CD4-positive, alpha-beta T cell treated with Interleukin-6 at 100 ng/mL for 8 hours (primary cell): Measurements from ENCODE around the gene SLC39A6.
"Not testable (repeated sequence)": the region's sequence is repeated elsewhere in the genome, so short reads cannot be mapped to it uniquely, and the experiment has no call there.

ENCODE experiments used
- DNase-seq: peaks from one replicate; pipeline ENCODE4 v3.0.0-alpha.2; 2020; ENCODE audit warnings: mixed read lengths, low spot score

SLC39A6 gene

GRCh38 chr18:36129300-36130038, at the start of gene SLC39A6, which contains the start of gene ELP2:
Gene SLC39A6, minus strand, starts transcription at chr18:36129340. Its CDS starts 2,333 bp downstream, at chr18:36127007.
Gene ELP2, plus strand, starts transcription at chr18:36129899. Its CDS starts 35 bp downstream, at chr18:36129934.
- peak; percentile 93 for DNase-seq

DNA sequence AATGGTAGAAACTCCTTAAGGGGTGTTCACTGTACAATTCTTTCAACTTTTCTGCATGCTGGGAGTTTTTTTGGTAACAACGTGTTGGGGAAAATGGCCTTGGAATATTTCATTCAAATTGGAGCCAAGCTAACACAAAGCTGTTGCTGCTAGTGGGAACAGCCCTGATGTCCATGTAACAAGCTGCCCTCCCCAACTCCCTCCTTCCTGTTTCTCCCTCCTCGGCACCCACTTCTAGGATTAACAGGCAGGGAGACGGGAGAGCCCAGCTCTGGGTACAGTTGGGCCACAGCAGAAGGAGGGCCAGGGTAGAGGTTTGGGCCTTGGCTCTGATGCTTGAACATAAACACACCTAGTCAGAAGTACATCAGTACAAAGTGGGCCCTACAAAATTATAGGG, 48.8 kb upstream of the SLC39A6 start:
- no peak for DNase-seq

DNA sequence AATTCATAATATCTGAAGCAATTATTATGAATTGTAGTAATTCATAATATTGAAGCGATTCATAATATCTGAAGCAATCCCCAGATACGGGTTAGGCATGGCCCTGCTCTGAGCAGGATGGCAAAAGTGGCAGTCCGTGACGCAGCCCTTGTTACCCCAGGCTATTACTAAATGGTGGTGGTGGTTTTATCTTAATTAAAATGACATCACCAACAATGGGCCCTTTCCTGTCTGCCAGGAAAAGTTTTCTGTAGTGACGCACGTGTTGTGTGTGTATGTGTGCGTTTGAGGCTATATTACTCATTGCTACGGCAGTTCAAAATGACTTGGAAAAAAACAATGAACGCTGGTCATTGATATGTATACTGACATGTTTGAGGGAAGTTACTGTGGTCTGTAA, 47.6 kb upstream of the SLC39A6 start:
- no peak for DNase-seq

DNA sequence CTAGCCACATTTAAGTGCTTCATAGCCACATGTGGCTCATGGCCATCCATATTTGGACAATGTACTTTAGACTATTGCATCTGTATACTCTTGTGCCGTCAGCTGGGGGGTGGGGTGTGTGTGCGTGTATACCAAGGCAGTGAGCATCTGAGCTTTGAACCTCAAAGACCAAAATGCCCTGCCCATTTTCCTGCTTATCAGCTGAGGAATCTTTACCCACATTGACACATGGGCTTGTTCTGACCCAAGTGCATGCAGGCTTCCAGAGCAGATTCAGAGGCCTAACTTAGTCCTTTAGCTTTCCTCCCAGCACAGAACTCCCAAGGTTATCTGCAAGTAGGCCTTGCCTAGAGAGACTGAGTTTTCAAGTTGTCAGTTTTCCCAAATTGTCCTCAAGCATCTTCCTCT, 47.0 kb upstream of the SLC39A6 start:
- DNase-seq: no peak

- no peak for DNase-seq
Measured at GRCh38 chr18:36175481-36175880, 46.3 kb upstream of the SLC39A6 start.

GRCh38 chr18:36169938-36170337, 40.8 kb upstream of the SLC39A6 start:
- no peak for DNase-seq

DNA sequence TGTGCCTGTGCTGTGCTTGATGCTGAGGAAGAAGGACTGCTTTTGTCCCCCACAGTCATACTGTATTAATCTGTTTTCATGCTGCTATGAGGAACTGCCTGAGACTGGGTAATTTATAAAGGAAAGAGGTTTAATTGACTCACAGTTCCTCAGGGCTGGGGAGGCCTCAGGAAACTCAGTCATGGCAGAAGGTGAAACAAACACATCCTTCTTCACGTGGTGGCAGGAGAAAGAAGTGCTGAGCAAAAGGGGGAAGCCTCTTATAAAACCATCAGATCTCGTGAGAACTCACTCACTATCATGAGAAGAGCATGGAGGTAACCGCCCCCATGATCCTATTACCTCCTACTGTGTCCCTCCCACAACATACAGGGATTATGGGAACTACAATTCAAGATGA, 39.2 kb upstream of the SLC39A6 start:
- DNase-seq: not testable (repeated sequence)

DNA sequence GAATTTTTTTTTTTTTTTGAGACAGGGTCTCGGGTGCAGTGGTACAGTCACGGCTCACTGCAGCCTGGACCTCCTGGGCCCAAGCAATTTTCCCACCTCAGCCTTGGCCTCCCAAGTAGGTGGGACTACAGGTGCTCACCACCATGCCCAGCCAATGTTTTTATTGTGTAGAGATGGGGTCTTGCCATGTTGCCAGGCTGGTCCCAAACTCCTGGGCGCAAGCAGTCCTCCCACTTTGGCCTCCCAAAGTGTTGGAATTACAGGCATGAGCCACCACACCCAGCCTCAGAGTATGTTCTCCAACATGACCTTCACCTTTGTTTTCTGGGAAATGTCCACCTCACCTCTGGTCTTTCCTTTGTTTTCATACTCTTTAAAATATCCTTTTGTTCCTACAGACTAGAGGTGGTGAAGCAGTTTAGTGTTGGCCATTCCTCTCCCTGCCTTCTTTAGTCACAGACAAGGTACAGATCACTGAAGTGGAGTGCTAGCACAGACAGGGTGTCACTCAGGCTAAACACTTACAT, 38.6 kb upstream of the SLC39A6 start:
- no peak for DNase-seq

DNA sequence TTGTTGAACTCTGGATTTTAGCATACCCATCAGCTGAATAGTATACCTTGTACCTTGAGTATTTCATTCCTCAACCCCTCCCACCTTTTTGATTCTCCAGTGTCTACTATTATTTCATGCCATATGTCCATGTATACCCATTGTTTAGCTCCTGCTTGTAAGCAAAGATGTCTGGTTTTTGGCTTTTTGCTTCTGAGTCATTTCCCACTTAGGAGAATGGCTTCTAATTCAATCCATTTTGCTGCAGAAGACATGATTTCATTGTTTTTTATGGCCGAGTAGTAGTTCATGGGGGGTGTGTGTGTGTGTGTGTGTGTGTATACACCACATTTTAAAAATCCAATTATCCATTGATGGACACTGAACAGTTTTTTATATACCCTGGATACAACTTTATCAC, 33.8 kb upstream of the SLC39A6 start:
- DNase-seq: no peak

DNA sequence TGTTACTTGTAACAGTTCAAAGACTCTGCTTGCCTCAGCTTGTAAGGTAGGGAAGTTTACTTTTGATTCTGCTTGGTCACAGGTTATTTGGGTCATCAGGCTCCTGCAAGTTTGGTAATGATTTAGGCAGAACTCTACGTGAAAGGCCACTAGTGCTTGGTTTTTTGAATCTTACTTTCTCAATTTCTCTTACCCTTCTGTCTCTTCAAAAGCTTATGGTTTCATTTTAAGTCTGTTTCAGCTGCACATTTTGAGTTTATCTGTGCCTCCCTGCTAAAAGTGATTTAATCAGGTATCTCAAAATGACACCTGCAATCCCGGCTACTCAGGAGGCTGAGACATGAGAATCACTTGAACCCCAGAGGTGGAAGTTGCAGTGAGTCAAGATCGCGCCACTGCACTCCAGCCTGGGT, 31.8 kb upstream of the SLC39A6 start:
- no peak for DNase-seq

- no peak for DNase-seq
Measured at GRCh38 chr18:36158266-36158867, 29.2 kb upstream of the SLC39A6 start.

- no peak for DNase-seq
Measured at GRCh38 chr18:36157441-36157840, 28.3 kb upstream of the SLC39A6 start.

DNA sequence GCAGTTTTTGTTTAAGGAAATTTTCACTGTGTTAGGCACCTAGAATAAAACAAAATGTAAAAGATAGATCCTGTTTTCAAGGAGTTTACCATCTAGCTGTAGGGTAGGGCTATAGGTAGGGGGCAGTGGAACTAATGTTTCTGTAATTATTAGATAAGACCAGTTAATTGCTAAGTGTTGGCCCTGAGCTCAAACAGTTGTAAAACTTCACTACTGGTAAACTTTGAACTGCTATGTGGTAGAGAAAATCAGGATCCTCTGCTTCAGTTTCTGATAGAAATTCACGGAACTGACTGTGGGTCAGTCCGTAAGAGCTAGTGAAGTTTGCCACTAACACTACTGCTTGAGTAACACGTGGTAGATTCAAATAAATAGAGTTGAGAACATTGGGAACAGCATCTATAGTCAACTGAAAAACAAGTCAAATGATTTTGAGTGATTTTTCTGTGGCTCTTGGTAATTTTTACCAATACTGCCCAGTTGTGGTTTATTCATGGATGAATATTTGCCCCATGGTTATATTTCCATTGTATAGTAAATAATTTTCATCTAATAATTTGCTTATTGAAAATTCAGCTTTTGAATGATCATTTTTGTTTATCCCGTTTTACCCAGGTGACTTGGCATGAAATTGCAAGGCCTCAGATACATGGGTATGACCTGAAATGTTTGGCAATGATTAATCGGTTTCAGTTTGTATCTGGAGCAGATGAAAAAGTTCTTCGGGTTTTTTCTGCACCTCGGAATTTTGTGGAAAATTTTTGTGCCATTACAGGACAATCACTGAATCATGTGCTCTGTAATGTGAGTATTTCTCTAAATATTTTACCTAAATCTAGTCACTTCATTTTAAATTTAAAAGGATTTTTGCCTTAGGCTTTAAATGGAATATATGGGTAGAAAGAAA, 27.0 kb upstream of the SLC39A6 start:
- DNase-seq: no peak

DNA sequence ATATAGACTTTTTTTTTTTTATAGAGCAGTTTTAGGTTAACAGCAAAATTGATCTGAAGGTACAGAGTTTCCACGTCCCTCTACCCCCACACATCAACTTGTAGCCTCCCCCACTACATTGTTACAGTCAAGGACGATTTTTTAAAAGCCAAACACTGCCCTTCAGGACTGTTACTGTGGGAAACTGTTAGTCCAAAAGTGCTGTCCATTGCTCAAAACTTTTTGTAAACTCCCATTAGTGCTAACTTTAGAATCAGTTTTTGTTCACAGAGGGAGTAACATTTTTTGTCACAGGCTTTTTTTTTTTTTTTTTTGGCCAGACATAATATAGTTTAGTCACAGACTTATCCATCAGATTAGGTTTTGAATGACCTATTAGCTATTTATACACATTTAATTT, 24.6 kb upstream of the SLC39A6 start:
- DNase-seq: no peak

DNA sequence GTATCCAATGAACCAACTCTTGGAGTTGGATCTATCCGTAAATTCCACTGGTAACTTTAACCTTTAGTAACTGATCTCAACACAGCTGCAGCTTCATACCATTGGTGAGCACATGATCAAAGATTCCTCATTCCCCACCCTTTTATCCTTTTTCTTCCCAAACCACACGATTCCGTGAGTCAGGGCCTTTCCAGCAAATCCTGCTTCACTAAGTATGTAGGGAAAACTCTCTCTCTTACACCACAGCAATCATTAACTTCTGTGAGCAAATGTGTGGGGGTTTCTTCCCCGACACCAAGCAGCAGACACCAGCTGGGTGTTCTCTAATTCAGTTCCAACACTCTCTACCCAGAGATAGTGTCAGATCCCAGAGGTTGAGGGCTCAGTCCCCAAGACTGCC, 24.1 kb upstream of the SLC39A6 start:
- no peak for DNase-seq

- no peak for DNase-seq
Measured at GRCh38 chr18:36152781-36153180, 23.6 kb upstream of the SLC39A6 start.

DNA sequence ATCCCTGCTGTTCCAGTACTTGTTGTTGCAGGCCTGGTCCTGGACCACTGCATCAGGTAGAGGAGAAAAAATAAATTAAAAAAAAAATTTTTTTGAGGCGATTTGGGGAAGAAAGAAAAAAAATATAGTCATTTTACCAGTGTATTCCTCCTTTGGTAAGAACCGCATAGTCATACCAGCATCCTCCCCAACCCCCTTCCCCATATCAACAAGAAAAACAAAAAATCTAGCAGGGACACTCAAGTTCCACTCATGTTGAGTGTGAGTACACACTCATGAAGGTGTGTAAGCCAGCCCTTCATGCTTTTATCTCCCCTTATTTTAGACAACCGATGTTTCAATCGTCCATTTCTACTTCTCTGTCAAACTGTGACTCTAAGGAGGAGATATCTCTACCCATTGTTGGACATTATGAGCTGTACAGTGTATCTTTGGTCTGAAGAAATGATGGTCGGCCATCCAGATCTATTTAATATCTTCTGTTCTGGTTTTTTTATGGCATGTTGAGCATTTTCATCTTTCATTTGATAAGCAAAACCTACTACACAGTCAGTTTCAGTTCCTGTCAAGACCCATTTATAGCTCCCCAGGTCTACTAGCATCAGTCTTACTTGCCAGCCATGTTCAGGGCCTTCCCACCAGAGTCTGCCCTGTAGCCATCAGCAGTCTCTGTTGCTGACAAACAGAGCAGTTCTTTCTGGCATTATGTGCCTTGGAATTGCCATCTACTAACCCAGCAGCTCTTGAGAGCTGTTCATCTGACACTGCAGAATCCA, 20.6 kb upstream of the SLC39A6 start:
- DNase-seq: no peak

GRCh38 chr18:36143391-36143790, 14.3 kb upstream of the SLC39A6 start:
- no peak for DNase-seq

DNA sequence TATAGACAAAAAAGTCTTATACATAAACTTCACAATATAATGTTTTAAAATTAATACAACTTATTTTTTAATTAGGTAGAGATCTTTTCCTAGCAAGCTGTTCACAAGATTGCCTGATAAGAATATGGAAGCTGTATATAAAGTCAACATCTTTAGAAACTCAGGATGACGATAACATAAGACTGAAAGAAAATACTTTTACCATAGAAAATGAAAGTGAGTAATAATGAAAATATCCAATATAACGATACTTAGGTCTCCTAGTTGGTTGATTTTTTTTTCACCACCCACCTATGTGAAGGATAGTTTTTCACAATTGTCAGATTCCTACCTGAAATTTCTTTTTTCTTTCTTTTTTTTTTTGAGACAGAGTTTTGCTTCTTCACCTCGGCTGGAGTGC, 13.6 kb upstream of the SLC39A6 start:
- DNase-seq: no peak

- no peak for DNase-seq
Measured at GRCh38 chr18:36141576-36141975, 12.4 kb upstream of the SLC39A6 start.

DNA sequence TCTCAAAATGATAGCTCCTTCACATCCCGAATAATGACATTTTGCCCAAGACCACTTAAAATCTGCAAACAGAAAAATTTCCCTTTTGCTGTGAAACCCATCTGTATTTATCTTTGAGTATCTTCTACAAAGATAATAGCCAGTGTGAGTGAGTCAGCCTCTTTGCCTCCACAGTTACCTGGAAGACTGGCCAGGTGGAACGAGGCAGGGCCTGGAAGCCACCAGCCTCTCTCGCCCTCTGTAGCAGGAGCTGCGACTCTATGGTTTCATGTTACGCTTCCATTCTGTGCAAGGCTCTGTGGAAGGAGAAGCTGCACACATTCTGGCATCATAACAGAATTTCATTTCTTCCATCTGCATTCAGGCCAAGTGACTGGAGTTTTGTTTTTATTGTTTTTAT, 10.1 kb upstream of the SLC39A6 start:
- DNase-seq: no peak

- no peak for DNase-seq
Measured at GRCh38 chr18:36135264-36135663, 6.1 kb upstream of the SLC39A6 start.
